Stimulated activated naive CD8-positive, alpha-beta T cell treated with anti-CD3 and anti-CD28 coated beads, Interleukin-15, amount 100 ng/mL, for 72 hours (primary cell): Measurements from ENCODE around the gene PHF2.
A peak's percentile ranks its signal among the peaks of the same experiment; 100 is the strongest.

ENCODE experiments used
- ATAC-seq: fragments of 150-1000 bp; cut with Tn5 transposase; 2 replicates; pipeline ENCODE4 v1.10.0; 2021; ENCODE audit warnings: mild to moderate bottlenecking, moderate library complexity
- DNase-seq, 2 donors: peaks; one replicate each; pipeline ENCODE4 v3.0.0; 2021 to 2022
- H3K27ac Mint-ChIP-seq, 2 donors: one replicate each; pipeline ENCODE4 v1.8.0; 2022; ENCODE audit warnings: mild to moderate bottlenecking in 2 of 2, mixed read lengths in 2 of 2, moderate library complexity in 2 of 2
- H3K27me3 Mint-ChIP-seq: one replicate; pipeline ENCODE4 v1.8.0; 2022; ENCODE audit warnings: mixed read lengths
- H3K4me1 Mint-ChIP-seq: one replicate; pipeline ENCODE4 v1.8.0; 2022; ENCODE audit warnings: mild to moderate bottlenecking, mixed read lengths
- H3K4me3 Mint-ChIP-seq, 2 donors: one replicate each; pipeline ENCODE4 v1.8.0; 2022; ENCODE audit warnings: mild to moderate bottlenecking in 2 of 2, mixed read lengths in 2 of 2, moderate library complexity in 1 of 2
- H3K9me3 Mint-ChIP-seq, 2 donors: one replicate each; pipeline ENCODE4 v1.8.0; 2022; ENCODE audit warnings: mixed read lengths in 2 of 2

The PHF2 gene

GRCh38 chr9:93709600-93710369 lies 133.4 kb downstream of the PHF2 start:
- Mint-ChIP-seq H3K9me3 (peaks cover 0 to 8% of the 10 kb centered on the region in 2 donors), H3K4me1 (no peaks in the 10 kb centered on the region), H3K27ac (no peak overlapping the region), H3K27me3 (no peaks in the 10 kb centered on the region), H3K4me3 (no peak overlapping the region)
- ATAC-seq (no peak), DNase-seq (no peak)

- ATAC-seq (no peak), DNase-seq (no peak)
- H3K4me1 Mint-ChIP-seq: no peaks in the 10 kb centered on the region
- peaks cover 0 to 8% of the 10 kb centered on the region in 2 donors for H3K9me3 Mint-ChIP-seq
- no peak overlapping the region for H3K27ac Mint-ChIP-seq
- no peak overlapping the region for H3K4me3 Mint-ChIP-seq
- no peaks in the 10 kb centered on the region for H3K27me3 Mint-ChIP-seq
These were observed 134.0 kb downstream of the PHF2 start for GRCh38 chr9:93710370-93710723.

- peaks cover 2 to 8% of the 10 kb centered on the region in 2 donors for H3K9me3 Mint-ChIP-seq
- H3K4me3 Mint-ChIP-seq: no peak overlapping the region
- no peak for DNase-seq
- no peak for ATAC-seq
- H3K27me3 Mint-ChIP-seq: no peaks in the 10 kb centered on the region
- H3K4me1 Mint-ChIP-seq: no peaks in the 10 kb centered on the region
- no peak overlapping the region for H3K27ac Mint-ChIP-seq
These were observed 134.6 kb downstream of the PHF2 start for GRCh38 chr9:93711002-93711401.

GRCh38 chr9:93712896-93713295 lies 136.5 kb downstream of the PHF2 start:
- DNase-seq: no peak

GRCh38 chr9:93713716-93714115 lies 137.3 kb downstream of the PHF2 start:
- H3K27me3 Mint-ChIP-seq: no peaks in the 10 kb centered on the region
- ATAC-seq (no peak), DNase-seq (no peak)
- no peak overlapping the region for H3K27ac Mint-ChIP-seq
- no peak overlapping the region for H3K4me3 Mint-ChIP-seq
- peaks cover 5% of the 10 kb centered on the region for H3K4me1 Mint-ChIP-seq
- H3K9me3 Mint-ChIP-seq: peaks cover 6 to 7% of the 10 kb centered on the region in 2 donors

More at GRCh38 chr9:93712896-93713295, 136.5 kb downstream of the PHF2 start:
- no peak for ATAC-seq
- Mint-ChIP-seq H3K27me3 (no peaks in the 10 kb centered on the region), H3K4me1 (peaks cover 5% of the 10 kb centered on the region), H3K27ac (no peak overlapping the region), H3K4me3 (no peak overlapping the region), H3K9me3 (peaks cover 7 to 8% of the 10 kb centered on the region in 2 donors)

GRCh38 chr9:93721417-93721965 lies 145.1 kb downstream of the PHF2 start:
- H3K4me3 Mint-ChIP-seq: no peak overlapping the region
- peaks cover 16% of the 10 kb centered on the region for H3K27me3 Mint-ChIP-seq
- no peak overlapping the region for H3K27ac Mint-ChIP-seq
- ATAC-seq (no peak), DNase-seq (no peak)
- peaks cover 4% of the 10 kb centered on the region for H3K4me1 Mint-ChIP-seq
- H3K9me3 Mint-ChIP-seq: peaks cover under 1 to 18% of the 10 kb centered on the region in 2 donors

GRCh38 chr9:93724852-93725251 lies 148.5 kb downstream of the PHF2 start:
- DNase-seq (no peak), ATAC-seq (no peak)
- peaks cover 30% of the 10 kb centered on the region for H3K27me3 Mint-ChIP-seq
- no peak overlapping the region for H3K4me3 Mint-ChIP-seq
- H3K4me1 Mint-ChIP-seq: no peaks in the 10 kb centered on the region
- peaks cover 0 to 12% of the 10 kb centered on the region in 2 donors for H3K9me3 Mint-ChIP-seq
- H3K27ac Mint-ChIP-seq: no peak overlapping the region

GRCh38 chr9:93725382-93725781 lies 149.0 kb downstream of the PHF2 start:
- ATAC-seq (no peak), DNase-seq (no peak)
- H3K9me3 Mint-ChIP-seq: peaks cover 0 to 14% of the 10 kb centered on the region in 2 donors
- H3K4me3 Mint-ChIP-seq: no peak overlapping the region
- peaks cover 34% of the 10 kb centered on the region for H3K27me3 Mint-ChIP-seq
- H3K4me1 Mint-ChIP-seq: no peaks in the 10 kb centered on the region
- no peak overlapping the region for H3K27ac Mint-ChIP-seq

GRCh38 chr9:93726147-93726546 lies 149.8 kb downstream of the PHF2 start:
- DNase-seq (no peak), ATAC-seq (no peak)
- no peaks in the 10 kb centered on the region for H3K4me1 Mint-ChIP-seq
- peak overlapping the region in 1 of 2 donors; percentile 48 for H3K27ac Mint-ChIP-seq
- peaks cover 0 to 22% of the 10 kb centered on the region in 2 donors for H3K9me3 Mint-ChIP-seq
- peaks cover 39% of the 10 kb centered on the region for H3K27me3 Mint-ChIP-seq
- no peak overlapping the region for H3K4me3 Mint-ChIP-seq
